Measurements from ENCODE around the gene TMSB15A.
A peak's percentile ranks its signal among the peaks of the same experiment; 100 is the strongest.
"Not testable (repeated sequence)": the region's sequence is repeated elsewhere in the genome, so short reads cannot be mapped to it uniquely, and the experiment has no call there.

The TMSB15A gene

DNA sequence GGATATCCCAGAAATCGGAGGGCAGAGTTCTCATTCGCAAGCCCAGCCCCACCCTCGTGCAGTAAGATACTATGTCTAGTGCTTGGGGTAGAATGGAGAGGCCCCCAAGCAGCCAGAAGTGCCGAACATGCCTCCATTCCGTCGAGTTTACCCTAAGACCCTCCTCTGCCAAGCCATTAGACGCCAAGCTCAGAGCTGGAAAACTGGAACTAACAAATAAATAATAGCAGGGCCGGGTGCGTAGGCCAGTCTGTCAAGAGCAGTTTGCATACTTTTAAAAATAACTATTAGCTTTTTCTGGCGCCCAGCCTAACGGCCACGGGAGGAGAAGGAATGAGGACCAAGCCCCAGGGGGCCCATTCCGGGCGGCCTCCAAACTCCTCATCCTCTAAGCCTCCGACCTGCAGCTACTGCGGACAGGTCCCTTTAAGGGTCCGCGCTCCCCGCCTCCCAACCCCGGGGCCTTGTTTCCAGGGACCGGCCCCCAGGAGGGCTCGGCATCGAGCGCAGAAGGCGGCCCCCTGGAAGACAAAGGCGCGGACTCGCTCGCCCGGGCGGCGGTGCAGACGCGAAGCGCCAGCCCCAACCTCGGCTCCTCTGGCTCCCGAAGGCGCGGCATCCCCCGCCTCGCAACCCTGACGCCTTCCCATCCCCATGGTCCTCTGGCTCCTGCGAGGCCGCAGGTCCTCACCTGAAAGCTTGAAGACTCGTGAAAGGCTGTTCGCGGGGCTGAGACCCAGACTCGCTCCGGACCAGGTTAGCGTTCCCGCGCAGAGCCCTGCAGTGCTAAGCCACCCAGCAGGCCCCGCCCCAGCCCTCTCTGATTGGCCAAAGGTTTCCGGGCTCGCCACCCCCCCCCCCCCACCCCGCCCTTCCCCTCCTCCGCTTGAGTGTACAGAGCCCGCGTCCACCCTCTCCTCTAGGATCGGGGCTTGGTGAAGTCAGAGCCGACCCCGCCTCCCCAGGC is at the start of gene TMSB15A:
Gene TMSB15A, minus strand, starts transcription at position 765 of the 967 bp plus-strand sequence.
- peak; percentile 47 for DNase-seq

DNA sequence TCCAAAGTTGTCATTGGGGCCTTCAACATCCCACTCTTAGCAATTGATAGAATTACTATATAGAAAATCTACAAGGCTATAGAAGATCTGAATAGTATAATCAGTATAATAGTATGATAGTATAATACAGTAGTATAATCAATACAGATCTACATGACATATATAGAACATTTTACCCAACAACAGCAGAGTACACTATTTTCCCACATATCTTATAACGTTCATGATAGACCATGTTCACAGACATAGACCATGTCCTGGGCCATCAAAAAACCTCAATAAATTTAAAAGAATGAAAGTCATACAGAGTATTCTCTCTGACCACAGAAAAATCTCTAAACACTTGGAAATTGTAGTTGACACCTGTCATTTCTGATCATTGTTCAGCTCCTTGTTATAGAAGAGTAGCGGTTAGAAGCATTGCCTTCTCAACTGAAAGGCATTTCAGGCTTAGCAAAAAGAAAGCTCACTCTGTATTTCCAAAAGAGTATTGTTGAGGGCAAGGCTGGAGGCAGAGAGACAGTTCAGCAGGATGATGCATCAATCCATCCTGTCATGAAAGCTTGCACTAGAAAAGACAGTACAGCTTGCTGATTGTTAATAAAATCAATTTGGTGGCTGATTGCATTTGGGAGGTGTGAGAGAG is 44.0 kb upstream of the TMSB15A start:
- no peak for DNase-seq

DNA sequence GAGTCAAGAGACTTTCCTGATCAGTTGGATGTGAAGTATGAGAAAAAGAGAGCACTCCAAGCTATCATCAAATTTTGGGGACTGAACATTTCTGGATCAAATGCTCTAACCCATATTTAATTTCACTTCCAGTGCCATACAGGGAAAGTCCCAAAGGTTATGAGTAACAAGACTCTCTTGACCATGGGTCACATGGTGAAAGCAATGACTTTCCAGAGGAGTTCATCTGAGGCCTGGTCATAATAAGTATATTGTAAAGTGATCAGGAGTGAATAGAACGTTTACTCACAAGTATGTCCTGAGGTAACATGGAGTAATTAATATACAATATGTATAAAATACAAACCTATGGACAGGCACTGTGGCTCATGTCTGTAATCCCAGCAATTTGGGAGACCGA is 42.1 kb upstream of the TMSB15A start:
- DNase-seq: no peak

- no peak for DNase-seq
Measured at GRCh38 chrX:102548231-102548630, 31.7 kb upstream of the TMSB15A start.

- DNase-seq: no peak
Measured at GRCh38 chrX:102546828-102547493, 30.4 kb upstream of the TMSB15A start.

GRCh38 chrX:102546175-102546574 is 29.6 kb upstream of the TMSB15A start:
- DNase-seq: not testable (repeated sequence)

DNA sequence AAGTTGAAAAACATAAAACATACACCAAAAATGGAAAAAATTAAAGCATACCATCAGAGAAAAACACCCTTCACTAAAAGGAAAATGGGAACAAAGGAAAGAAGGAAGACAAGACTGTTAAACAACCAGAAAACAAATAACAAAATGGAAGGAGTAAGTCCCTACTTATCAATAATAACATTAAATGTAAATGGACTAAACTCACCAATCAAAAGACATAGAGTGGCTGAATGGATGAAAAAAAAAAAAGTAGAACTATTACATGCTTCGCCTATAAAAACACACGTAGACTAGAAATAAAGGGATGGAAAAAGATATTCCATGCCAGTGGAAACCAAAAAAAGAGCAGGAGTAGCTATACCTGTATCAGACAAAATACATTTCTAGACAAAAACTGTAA is 19.4 kb upstream of the TMSB15A start:
- DNase-seq: no peak

DNA sequence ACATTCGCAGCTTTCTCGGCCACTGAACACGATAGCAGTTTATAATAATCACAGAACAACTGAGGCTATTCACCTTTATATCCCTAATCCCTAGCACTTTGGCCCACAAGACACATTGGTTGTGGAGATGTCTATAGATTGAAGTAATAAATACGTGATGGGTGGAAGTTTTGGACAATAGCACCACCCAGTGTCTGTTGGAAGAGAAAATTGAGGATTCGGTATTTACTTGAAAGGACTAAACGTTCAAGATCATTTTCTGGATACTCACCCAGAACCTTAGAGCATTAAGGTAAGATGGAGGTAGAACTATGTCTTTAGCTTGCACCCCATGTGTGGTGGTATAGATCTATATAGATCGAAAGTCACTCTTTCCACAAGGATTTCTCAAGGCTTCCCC is 787 bp upstream of the TMSB15A start:
- DNase-seq: no peak

DNA sequence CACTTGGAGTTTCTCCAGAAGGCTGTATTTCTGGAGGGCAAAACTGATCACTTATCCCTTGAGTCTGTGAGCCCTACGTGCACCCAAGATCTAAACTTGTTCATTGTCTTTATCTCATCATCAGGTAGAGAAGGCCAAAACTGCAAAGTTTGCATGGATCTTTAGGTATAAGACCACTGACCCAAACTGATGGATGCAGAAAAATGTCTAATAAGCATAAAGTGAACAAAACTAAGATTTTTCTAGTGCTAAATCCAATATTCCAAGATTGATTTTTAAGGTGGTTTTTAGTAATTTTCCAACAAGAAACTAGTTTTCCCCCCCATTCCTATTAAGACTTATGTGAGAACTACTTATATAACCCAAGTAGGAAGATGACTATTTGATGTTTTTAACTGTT is 2.0 kb downstream of the TMSB15A start:
- no peak for DNase-seq

DNA sequence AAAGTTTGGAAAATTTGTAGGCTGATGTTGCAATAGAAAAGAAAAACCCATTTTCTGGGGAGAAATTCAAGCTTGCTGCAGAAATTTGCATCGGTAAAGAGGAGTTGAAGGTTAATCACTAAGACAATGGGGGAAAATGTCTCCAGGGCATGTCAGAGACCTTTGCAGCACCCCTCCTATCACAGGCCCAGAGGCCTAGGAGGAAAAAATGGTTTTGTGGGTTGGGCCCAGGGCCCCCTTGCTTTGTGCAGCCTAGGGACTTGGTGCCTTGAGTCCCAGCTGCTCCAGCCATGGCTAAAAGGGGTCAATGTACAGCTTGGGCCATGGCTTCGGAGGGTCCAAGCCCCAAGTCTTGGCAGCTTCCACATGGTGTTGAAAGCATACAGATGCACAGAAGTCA is 17.8 kb downstream of the TMSB15A start:
- no peak for DNase-seq

- no peak for DNase-seq
Measured at GRCh38 chrX:102491766-102492165, 24.8 kb downstream of the TMSB15A start.

DNA sequence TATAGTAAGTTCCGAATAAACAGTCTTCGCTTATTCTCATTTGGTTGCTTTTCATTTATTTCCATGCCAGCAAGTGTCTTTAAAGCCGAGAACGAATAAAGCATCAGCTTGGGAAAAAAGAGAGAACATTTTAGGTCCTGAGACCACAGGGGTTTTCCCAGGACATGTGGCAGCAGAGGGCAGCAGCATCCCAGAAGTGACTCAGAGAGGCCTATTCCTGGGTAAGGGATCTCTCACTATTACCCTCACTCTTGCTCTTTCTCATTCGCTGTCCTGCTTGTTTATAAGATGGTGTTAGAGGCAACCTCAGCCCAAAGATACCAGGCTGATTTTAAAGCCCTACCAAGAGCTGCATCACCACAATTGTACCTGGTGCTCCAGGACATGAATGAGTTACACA is 37.8 kb downstream of the TMSB15A start:
- DNase-seq: not testable (repeated sequence)

DNA sequence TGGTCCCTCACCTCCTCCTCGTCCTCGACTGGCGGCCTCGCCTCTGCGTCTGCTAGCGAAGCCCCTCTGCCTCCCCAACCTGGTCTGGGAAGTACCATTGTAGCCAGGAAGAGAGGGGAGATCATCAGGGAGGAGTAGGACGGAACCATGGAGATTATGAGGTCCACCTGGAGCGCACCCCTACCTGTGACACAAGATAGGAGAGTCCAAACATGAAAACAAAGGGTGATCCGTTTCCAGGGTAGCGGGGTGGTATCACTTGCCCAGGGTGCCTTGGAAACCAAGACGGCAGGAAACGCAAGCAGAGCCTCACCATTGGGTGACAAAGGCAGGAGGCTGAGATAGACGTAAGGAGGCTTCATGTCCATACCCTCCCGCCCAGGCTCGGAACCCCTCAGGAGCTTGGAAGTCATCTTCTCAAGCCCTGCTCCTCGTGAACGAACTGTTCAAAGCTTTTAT is 44.7 kb downstream of the TMSB15A start, which contains the start of gene TCP11X2:
Gene TCP11X2, minus strand, starts transcription at position 51 of the 459 bp plus-strand sequence.
- not testable (repeated sequence) for DNase-seq

- DNase-seq: not testable (repeated sequence)
Measured at GRCh38 chrX:102470215-102470614, 46.3 kb downstream of the TMSB15A start.

Measured in activated gamma-delta T cell treated with Interleukin-2 at 50 U/mL for 16 hours (primary cell).